ENCODE measurements around the gene RGL4.
"Not testable (repeated sequence)": the region's sequence is repeated elsewhere in the genome, so short reads cannot be mapped to it uniquely, and the experiment has no call there.

The RGL4 gene

GRCh38 chr22:23690713-23691112 lies at the start of gene RGL4:
RGL4 (plus strand) TSS chr22:23691013; CDS start chr22:23692031, 1,018 bp downstream.
- H3K4me3 ChIP-seq (ENCODE audit: low read depth, low read length), result no peak within 1 kb of the TSS

DNA sequence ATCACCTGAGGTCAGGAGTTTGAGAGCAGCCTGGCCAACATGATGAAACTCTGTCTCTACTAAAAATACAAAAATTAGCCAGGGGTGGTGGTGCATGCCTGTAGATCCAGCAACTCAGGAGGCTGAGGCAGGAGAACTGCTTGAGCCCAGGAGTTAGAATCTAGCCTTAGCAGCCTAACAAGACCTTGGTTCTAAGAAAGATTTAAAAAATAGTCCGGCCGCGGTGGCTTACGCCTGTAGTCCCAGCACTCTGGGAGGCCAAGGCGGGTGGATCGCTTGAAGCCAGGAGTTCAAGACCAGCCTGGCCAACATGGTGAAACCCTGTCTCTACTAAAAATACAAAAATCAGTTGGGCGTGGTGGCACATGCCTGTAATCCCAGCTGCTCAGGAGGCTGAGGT lies 44.3 kb upstream of the RGL4 start:
- H3K4me3 ChIP-seq (ENCODE audit: low read depth, low read length), result not testable (repeated sequence)

DNA sequence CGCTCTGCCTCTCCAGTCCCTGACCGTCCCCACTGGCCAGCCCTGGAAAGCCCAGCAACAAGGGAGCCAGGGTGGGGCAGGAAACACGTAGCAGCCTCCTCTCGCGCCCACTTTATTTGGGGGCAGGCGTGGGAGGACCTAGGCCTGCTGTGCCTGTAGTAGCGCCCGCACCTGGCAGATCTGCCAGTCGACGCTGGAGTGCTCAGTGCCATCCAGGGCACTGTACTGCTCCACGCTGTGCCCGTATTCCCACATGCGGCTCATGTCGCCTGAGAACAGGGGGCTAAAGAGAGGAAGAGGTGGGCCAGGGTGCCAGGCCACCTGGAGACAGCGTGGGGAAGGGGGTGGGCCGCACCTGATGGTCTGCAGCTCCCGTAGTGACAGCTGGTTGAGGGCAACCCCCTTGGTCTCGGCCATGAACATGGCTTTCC lies 41.7 kb upstream of the RGL4 start:
- no peak overlapping the region for H3K4me3 ChIP-seq (ENCODE audit: low read depth, low read length)

DNA sequence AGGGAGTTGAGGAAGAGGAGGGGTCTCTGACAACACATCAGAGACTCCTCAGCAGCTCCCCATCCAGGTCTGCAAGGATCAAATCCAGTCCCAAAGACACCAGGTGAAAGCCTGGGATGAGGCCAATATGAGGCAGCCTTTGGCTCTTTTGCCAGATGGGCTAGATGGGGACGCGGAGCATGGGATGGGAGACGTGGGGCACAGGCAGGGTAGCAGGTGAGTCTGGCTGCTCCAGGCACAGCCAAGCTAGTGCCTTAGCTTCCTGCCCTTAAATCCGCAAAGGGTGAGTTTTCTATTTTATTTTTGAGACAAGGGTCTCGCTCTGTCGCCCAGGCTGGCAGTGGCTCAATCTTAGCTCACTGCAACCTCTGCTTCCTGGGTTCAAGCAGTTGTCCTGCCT lies 39.1 kb upstream of the RGL4 start:
- H3K4me3 ChIP-seq (ENCODE audit: low read depth, low read length), result no peak overlapping the region

DNA sequence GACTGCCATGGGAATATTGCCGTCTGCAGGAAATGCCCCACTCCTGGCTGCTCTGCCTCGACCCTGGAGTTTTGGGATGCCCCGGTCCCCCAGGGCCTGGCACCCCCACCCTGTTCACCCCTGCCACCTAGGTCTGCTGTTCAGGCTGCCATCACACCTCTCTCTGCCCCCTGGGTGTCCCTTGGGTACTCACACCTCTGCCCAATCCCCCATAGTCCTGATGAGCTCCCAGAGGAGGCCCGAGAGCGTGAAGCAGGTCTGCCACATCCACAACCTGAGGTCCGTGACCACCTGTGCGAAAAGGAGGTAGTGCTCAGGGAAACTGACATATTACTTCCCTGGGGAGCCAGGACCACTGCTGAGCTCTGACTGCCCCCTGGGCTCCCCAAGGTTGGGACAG lies 38.5 kb upstream of the RGL4 start:
- H3K4me3 ChIP-seq (ENCODE audit: low read depth, low read length), result no peak overlapping the region

DNA sequence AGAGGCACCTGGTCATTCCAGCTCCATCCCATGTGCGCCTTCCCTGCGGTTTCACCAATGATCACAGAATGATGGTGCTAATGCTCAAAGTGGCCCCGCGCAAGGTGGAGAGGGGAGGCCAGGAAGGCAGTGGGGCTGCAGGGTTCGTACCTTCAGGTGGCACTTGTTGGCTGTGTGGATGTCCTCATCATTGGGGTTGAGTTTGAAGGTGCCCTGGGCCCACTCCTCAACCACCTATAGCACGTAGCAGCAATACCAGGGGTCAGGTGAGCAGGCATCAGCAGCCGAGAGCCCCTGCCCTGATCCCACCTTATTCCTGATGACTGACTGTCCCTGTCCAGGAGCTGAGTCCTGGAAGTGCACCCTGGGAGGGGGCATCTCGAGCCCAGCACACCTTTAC lies 38.1 kb upstream of the RGL4 start:
- H3K4me3 ChIP-seq (ENCODE audit: low read depth, low read length), result no peak overlapping the region

GRCh38 chr22:23655891-23656475 lies 34.8 kb upstream of the RGL4 start:
- no peak overlapping the region for H3K4me3 ChIP-seq (ENCODE audit: low read depth, low read length)

DNA sequence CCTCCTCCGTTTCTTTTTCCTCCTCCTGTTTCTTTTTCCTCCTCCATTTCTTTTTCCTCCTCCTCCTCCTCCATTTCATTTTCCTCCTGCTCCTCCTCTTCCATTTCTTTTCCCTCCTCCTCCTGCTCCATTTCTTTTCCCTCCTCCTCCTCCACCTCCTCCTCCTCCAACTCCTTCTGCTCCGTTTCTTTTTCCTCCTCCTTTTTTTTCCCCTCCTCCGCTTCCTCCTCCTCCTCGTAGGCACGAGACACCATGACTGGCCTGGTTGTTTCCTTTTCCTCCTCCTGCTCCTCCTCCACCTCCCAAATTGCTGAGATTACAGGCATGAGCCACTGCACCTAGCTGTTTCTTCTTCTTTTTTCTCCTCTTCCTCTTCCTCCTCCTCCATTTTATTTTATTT lies 33.1 kb upstream of the RGL4 start:
- H3K4me3 ChIP-seq (ENCODE audit: low read depth, low read length), result no peak overlapping the region

- H3K4me3 ChIP-seq (ENCODE audit: low read depth, low read length), result not testable (repeated sequence)
Measured at GRCh38 chr22:23660381-23660780, 30.4 kb upstream of the RGL4 start.

DNA sequence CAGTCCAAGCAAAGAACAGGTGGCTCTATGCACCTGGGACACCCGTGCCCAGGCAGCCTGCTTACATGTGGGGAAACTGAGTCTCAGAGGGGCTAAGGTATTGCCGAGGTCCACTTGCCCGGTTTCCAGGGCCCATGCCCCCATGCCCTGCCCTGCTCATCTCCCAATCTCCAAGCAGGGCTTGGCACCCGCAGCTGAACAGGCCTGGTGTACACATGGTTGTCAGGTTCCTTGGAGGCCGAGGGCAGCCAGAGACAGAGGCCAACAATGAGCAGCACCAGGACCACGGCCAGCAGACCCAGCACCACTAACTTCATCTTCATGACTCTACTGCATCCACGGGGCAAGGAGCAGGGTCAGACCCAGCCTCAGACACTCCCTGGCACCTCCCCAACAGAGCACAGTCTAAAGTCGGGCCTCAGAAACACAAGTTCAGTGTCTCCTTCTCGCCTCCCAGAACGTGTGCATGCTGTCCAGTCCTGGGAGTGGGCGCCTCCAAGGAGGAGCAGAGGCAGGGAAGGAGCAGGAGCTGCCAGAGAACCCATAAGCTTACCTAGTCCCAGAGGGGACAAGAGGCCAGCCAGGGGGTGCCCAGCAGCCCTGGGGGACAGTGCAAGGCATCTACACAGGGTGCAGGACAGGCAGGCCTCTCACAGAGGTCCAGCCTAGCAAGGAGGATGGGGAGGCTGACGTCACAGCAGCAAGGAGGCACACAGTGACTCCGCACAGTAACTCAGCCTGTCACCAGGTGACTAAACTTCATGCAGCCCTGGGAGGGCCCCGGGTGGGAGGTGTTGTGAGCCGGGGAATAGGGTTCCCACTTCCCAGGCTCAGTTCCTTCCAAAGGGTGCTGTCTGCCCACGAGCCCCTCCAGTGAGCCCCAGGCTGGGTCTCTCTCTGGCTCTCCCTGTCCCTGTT lies 20.2 kb upstream of the RGL4 start:
- H3K4me3 ChIP-seq (ENCODE audit: low read depth, low read length), result no peak overlapping the region

- H3K4me3 ChIP-seq (ENCODE audit: low read depth, low read length), result not testable (repeated sequence)
Measured at GRCh38 chr22:23671387-23671786, 19.4 kb upstream of the RGL4 start.

- H3K4me3 ChIP-seq (ENCODE audit: low read depth, low read length), result not testable (repeated sequence)
Measured at GRCh38 chr22:23672307-23673049, 18.3 kb upstream of the RGL4 start.

DNA sequence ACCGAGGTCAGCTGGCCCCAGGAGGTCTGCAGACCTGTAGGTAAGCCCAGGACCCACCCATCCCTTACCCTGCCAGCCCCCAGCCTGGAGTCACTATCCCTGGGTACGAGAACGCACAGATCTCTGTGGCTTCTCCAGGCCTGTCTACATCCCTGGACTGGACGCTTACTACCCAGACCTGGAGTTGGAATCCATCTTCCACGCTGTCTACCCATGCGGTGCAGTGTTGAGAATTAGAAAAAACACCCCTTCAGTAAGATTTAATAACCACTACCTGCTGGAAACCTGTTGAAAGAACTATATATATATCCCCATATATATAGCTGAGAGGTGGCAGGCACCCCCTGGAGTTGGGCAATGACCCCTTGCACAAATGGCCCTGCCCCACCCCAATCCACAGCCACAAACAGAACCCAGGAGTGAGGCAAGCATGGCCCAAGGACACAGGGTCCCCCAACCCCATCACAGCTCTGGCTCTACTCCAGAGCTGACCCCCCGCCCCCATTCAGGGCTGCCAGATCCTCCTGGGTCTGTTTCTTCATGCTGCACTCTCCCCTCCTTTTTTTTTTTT lies 17.7 kb upstream of the RGL4 start:
- H3K4me3 ChIP-seq (ENCODE audit: low read depth, low read length), result no peak overlapping the region

DNA sequence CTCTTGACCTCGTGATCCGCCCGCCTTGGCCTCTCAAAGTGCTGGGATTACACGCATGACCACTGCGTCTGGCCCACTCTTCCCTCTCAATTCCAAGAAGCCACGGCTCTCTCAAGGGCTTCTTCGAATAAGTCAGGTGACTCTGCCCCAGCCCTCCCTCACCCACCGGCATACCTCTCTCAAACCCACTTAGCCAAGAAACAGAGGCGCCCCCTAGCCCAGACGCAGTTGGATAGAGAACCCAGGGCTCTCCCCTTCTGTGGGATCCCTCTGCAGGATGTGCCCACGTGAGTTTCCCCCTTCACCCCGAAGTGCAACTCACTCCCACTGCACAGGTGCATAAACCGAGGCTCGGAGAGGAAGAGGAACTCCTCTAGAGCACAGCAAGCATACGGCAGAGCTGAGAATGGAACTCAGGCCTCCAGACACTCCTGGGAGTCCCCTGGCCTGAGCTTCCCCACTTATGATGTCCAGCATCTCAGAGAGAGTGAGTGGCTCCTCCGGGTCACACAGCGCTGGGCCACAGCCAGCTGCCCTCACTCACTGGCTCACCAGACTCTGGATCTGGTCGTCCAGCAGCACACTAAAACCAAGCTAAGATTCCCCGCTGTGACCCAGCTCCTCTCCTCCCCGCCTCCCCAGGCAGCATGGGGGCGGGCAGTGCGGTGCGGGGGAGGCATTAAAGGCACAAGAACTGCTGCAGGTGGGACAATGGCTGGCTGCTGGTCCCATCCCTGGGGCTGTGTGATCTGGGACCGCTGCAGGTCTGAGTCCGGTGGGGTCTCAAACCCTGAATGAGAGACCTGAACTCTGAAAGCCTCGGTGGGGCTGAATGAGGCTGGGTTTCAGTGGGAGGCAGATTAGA lies 16.8 kb upstream of the RGL4 start:
- H3K4me3 ChIP-seq (ENCODE audit: low read depth, low read length), result no peak overlapping the region

- H3K4me3 ChIP-seq (ENCODE audit: low read depth, low read length), result not testable (repeated sequence)
Measured at GRCh38 chr22:23674886-23675501, 15.8 kb upstream of the RGL4 start.

- no peak overlapping the region for H3K4me3 ChIP-seq (ENCODE audit: low read depth, low read length)
Measured at GRCh38 chr22:23675502-23676415, 15.1 kb upstream of the RGL4 start.

GRCh38 chr22:23676841-23677700 lies 13.7 kb upstream of the RGL4 start:
- not testable (repeated sequence) for H3K4me3 ChIP-seq (ENCODE audit: low read depth, low read length)

- H3K4me3 ChIP-seq (ENCODE audit: low read depth, low read length), result no peak overlapping the region
Measured at GRCh38 chr22:23677701-23677995, 13.2 kb upstream of the RGL4 start.
